Stimulated activated naive CD4-positive, alpha-beta T cell (primary cell): ENCODE results near the gene HBA1.
"Not testable (repeated sequence)": the region's sequence is repeated elsewhere in the genome, so short reads cannot be mapped to it uniquely, and the experiment has no call there.

ENCODE experiments used
- DNase-seq, 6 experiments: peaks; one replicate each; lab custom pipeline; 2025; lab: John Stamatoyannopoulos, UW

The HBA1 gene

DNA sequence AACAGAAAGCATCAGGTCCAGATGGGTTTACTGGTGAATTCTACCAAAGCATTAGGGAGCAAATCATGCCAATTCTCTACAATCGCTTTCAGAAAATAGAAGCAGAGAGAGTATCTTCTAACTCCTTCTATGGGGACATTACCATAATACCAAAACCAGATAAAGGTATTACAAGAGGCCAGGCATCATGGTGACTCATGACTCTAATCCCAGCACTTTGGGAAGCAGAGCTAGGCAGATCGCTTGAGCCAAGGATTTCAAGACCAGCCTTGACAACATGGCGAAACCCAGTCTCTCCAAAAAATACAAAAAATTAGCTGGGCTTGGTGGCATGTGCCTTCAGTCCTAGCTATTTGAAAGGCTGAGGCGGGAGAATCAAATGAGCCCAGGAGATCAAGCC lies 26.8 kb downstream of the HBA1 start:
- no peak for DNase-seq

GRCh38 chr16:204046-204445 lies 27.6 kb downstream of the HBA1 start:
- DNase-seq = not testable (repeated sequence)

- not testable (repeated sequence) for DNase-seq
Observed at GRCh38 chr16:209359-209758, 32.9 kb downstream of the HBA1 start.

DNA sequence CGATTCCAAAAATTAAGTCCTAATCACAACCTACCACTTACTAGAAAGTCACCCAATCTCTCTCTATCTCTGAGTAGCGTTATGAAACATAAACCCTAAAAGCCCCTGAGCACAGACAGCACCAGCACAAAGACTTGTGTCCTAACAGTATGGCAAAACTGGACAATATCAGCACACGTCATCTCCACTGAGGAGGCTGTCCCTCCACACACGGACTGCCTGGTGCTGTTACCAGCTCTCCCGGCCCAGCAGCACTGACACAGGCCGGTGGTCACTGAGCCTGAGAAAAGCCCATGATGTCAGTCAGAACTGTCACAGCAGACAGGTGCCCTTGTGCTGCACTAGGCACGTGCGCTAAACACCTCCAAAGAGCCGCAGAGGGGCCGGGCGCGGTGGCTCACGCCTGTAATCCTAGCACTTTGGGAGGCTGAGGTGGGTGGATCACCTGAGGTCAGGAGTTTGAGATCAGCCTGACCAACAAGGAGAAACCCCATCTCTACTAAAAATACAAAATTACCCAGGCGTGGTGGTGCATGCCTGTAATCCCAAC lies 35.2 kb downstream of the HBA1 start:
- DNase-seq = not testable (repeated sequence)

- no peak for DNase-seq
Observed at GRCh38 chr16:212999-213398, 36.5 kb downstream of the HBA1 start.

- DNase-seq = no peak
Observed at GRCh38 chr16:220021-220420, 43.5 kb downstream of the HBA1 start.
